Lung (tissue), 12 donors: Measurements from ENCODE around the gene CDH26. TPM values are rescaled to one million over a fixed set of nuclear protein-coding genes. Genes with fewer than 3 reads are reported as not detected.

Experiments used
- ATAC-seq: fragments of 200-7000 bp; cut with Tn5 transposase; one replicate; pipeline ENCODE4 v1.9.1; 2020; ENCODE audit warnings: moderate number of reproducible peaks; ENCODE audit not compliant: insufficient read depth, low FRiP score
- DNase-seq, 3 donors: peaks; one replicate each; pipeline ENCODE4 v3.0.0-alpha.2; 2013 to 2017
- H3K27ac ChIP-seq, 2 donors: one replicate each; pipeline ENCODE4 v1.5.1; 2013; ENCODE audit warnings: mild to moderate bottlenecking in 2 of 2, moderate library complexity in 2 of 2, control low read depth in 1 of 2, inconsistent platforms in 1 of 2, low read depth in 1 of 2, low read length in 1 of 2
- H3K27me3 ChIP-seq, 3 donors: one replicate each; pipeline ENCODE4 v1.5.1; 2013; ENCODE audit warnings: low read length in 2 of 3; ENCODE audit not compliant: control insufficient read depth in 3 of 3, insufficient read depth in 3 of 3
- H3K36me3 ChIP-seq, 4 donors: one replicate each; pipeline ENCODE4 v1.5.1; 2013; ENCODE audit warnings: low read length in 4 of 4, mild to moderate bottlenecking in 1 of 4, moderate library complexity in 1 of 4; ENCODE audit not compliant: control insufficient read depth in 4 of 4, insufficient read depth in 4 of 4
- H3K4me1 ChIP-seq, 5 donors: one replicate each; pipeline ENCODE4 v1.5.1; 2013; ENCODE audit warnings: low read length in 5 of 5, mild to moderate bottlenecking in 2 of 5, moderate library complexity in 1 of 5; ENCODE audit not compliant: control insufficient read depth in 5 of 5, insufficient read depth in 5 of 5
- H3K4me3 ChIP-seq: one replicate; pipeline ENCODE4 v1.5.1; 2013; ENCODE audit warnings: mild to moderate bottlenecking, control low read depth, moderate library complexity
- H3K9ac ChIP-seq, 2 donors: one replicate each; pipeline ENCODE4 v1.5.1; 2013; ENCODE audit warnings: low read length in 2 of 2, control low read depth in 1 of 2; ENCODE audit not compliant: insufficient read depth in 1 of 2
- H3K9me3 ChIP-seq, 4 donors: one replicate each; pipeline ENCODE4 v1.5.1; 2013; ENCODE audit warnings: low read length in 3 of 4, mild to moderate bottlenecking in 1 of 4, moderate library complexity in 1 of 4; ENCODE audit not compliant: control insufficient read depth in 4 of 4, insufficient read depth in 3 of 4
- CTCF ChIP-seq: IDR thresholded peaks from 2 replicates; pipeline ENCODE4 v1.5.1; 2012; ENCODE audit warnings: mild to moderate bottlenecking; ENCODE audit errors: control extremely low read depth, extremely low read depth
- WGBS, 2 donors: extraction: QIAGEN DNeasy Blood & Tissue Kit; methylation state at CpG; one replicate each; pipeline ENCODE4 v1.1.7; 2013; 5-methylcytosine and 5-hydroxymethylcytosine counted together
- polyA plus RNA-seq, 2 donors: library from polyadenylated mRNA; stranded (reverse); fragments of 200-250 nt; gene quantifications; one replicate each; pipeline ENCODE4 v1.2.1, GENCODE V29; 2013
- total RNA-seq, 2 donors: library from RNA; depleted of rRNA in 1 of 2; stranded (reverse); fragments of >200 nt in 1 of 2; gene quantifications; one replicate each; pipeline ENCODE4 v1.2.1, GENCODE V29; 2014 to 2021
- donor health status: control.
- donor health status: control.
- donor health status: Bipolar disorder and iron deficiency.
- donor health status: healthy.
- donor health status: DM: yes; HTN: yes; CAD: no.

Gene CDH26
- total and polyA plus RNA-seq, 4 donors: 5.7 to 11.3 (median 7.8) TPM

- ATAC-seq: no peak
These were observed 93.7 kb downstream of the CDH26 start for GRCh38 chr20:60051911-60052310.

GRCh38 chr20:60052322-60052721 lies 94.1 kb downstream of the CDH26 start:
- H3K9me3 ChIP-seq: no peaks in the 10 kb centered on the region
- H3K36me3 ChIP-seq: no peaks in the 10 kb centered on the region
- 51 to 77% methylated on average over 3 of the region's 3 CpGs for WGBS, 2 donors
- H3K27me3 ChIP-seq: peaks cover 0 to 8% (median 2%) of the 10 kb centered on the region in 3 donors
- no peak for DNase-seq
- H3K4me1 ChIP-seq: peaks cover 0 to 15% (median 5%) of the 10 kb centered on the region in 5 donors
- no peak overlapping the region for H3K4me3 ChIP-seq
- H3K27ac ChIP-seq: no peak overlapping the region
- no peak for ATAC-seq
- H3K9ac ChIP-seq: no peak overlapping the region
- no peak for TF ChIP-seq CTCF

More at GRCh38 chr20:60051911-60052310, 93.7 kb downstream of the CDH26 start:
- no peaks in the 10 kb centered on the region for H3K9me3 ChIP-seq
- peaks cover 0 to 15% (median 5%) of the 10 kb centered on the region in 5 donors for H3K4me1 ChIP-seq
- no peak overlapping the region for H3K9ac ChIP-seq
- peaks cover 0 to 8% (median 2%) of the 10 kb centered on the region in 3 donors for H3K27me3 ChIP-seq
- no peaks in the 10 kb centered on the region for H3K36me3 ChIP-seq
- DNase-seq: no peak
- WGBS, 2 donors: 76 to 86% methylated on average over 3 of the region's 3 CpGs
- H3K27ac ChIP-seq: no peak overlapping the region
- no peak overlapping the region for H3K4me3 ChIP-seq
- no peak for TF ChIP-seq CTCF

- H3K4me1 ChIP-seq: peaks cover 0 to 20% (median 7%) of the 10 kb centered on the region in 5 donors
- no peaks in the 10 kb centered on the region for H3K9me3 ChIP-seq
- no peak overlapping the region for H3K4me3 ChIP-seq
- no peak for TF ChIP-seq CTCF
- DNase-seq: peak; percentile 89 to 92 (median 90)
- no peak overlapping the region for H3K27ac ChIP-seq
- 33 to 50% methylated on average over 16 of the region's 16 CpGs for WGBS, 2 donors
- no peak for ATAC-seq
- H3K9ac ChIP-seq: no peak overlapping the region
- H3K27me3 ChIP-seq: peaks cover 0 to 8% (median 2%) of the 10 kb centered on the region in 3 donors
- no peaks in the 10 kb centered on the region for H3K36me3 ChIP-seq
These were observed 95.0 kb downstream of the CDH26 start for GRCh38 chr20:60053125-60053817.
